Measurements from ENCODE around the gene ARHGAP28.

ARHGAP28 gene

GRCh38 chr18:6960656-6961055, 231.1 kb downstream of the ARHGAP28 start:
- H3K4me3 ChIP-seq (ENCODE audit: low read depth, low read length): no peak overlapping the region
- 0 out of 2 replicates have a peak, but pooled peaks cover 4% of the 10 kb centered on the region for H3K9me3 ChIP-seq (ENCODE audit: control insufficient read depth, insufficient read depth, low read length)
- peaks cover 81% of the 10 kb centered on the region for H3K36me3 ChIP-seq (ENCODE audit: control insufficient read depth, insufficient read depth, low read length)
- H3K9ac ChIP-seq (ENCODE audit: low read depth, low read length): no peak overlapping the region
- no peaks in the 10 kb centered on the region for H3K27me3 ChIP-seq (ENCODE audit: control insufficient read depth, insufficient read depth, low read length)
- H3K4me1 ChIP-seq (ENCODE audit: control insufficient read depth, insufficient read depth, low read length): no peaks in the 10 kb centered on the region
- no peak overlapping the region for H3K27ac ChIP-seq (ENCODE audit: low read depth, low read length)

- H3K9ac ChIP-seq (ENCODE audit: low read depth, low read length): no peak overlapping the region
- H3K36me3 ChIP-seq (ENCODE audit: control insufficient read depth, insufficient read depth, low read length): peaks cover 81% of the 10 kb centered on the region
- H3K27me3 ChIP-seq (ENCODE audit: control insufficient read depth, insufficient read depth, low read length): no peaks in the 10 kb centered on the region
- H3K4me3 ChIP-seq (ENCODE audit: low read depth, low read length): no peak overlapping the region
- H3K9me3 ChIP-seq (ENCODE audit: control insufficient read depth, insufficient read depth, low read length): 0 out of 2 replicates have a peak, but pooled peaks cover 4% of the 10 kb centered on the region
- no peaks in the 10 kb centered on the region for H3K4me1 ChIP-seq (ENCODE audit: control insufficient read depth, insufficient read depth, low read length)
- no peak overlapping the region for H3K27ac ChIP-seq (ENCODE audit: low read depth, low read length)
Observed at GRCh38 chr18:6961331-6961730, 231.8 kb downstream of the ARHGAP28 start.

GRCh38 chr18:6962571-6963451, 233.3 kb downstream of the ARHGAP28 start:
- peaks cover 76% of the 10 kb centered on the region for H3K36me3 ChIP-seq (ENCODE audit: control insufficient read depth, insufficient read depth, low read length)

GRCh38 chr18:6963452-6964097, 234.1 kb downstream of the ARHGAP28 start:
- Histone ChIP-seq H3K27ac (ENCODE audit: low read depth, low read length) (no peak overlapping the region), H3K4me3 (ENCODE audit: low read depth, low read length) (no peak overlapping the region), H3K9ac (ENCODE audit: low read depth, low read length) (no peak overlapping the region), H3K27me3 (ENCODE audit: control insufficient read depth, insufficient read depth, low read length) (no peaks in the 10 kb centered on the region), H3K4me1 (ENCODE audit: control insufficient read depth, insufficient read depth, low read length) (no peaks in the 10 kb centered on the region), H3K9me3 (ENCODE audit: control insufficient read depth, insufficient read depth, low read length) (0 out of 2 replicates have a peak, but pooled peaks cover 4% of the 10 kb centered on the region), H3K36me3 (ENCODE audit: control insufficient read depth, insufficient read depth, low read length) (peaks cover 69% of the 10 kb centered on the region)

More at GRCh38 chr18:6962571-6963451, 233.3 kb downstream of the ARHGAP28 start:
- no peak overlapping the region for H3K9ac ChIP-seq (ENCODE audit: low read depth, low read length)
- H3K27ac ChIP-seq (ENCODE audit: low read depth, low read length): no peak overlapping the region
- H3K4me3 ChIP-seq (ENCODE audit: low read depth, low read length): no peak overlapping the region
- H3K4me1 ChIP-seq (ENCODE audit: control insufficient read depth, insufficient read depth, low read length): no peaks in the 10 kb centered on the region
- H3K27me3 ChIP-seq (ENCODE audit: control insufficient read depth, insufficient read depth, low read length): no peaks in the 10 kb centered on the region
- 0 out of 2 replicates have a peak, but pooled peaks cover 4% of the 10 kb centered on the region for H3K9me3 ChIP-seq (ENCODE audit: control insufficient read depth, insufficient read depth, low read length)

All from HUES48 (cell line).